CD14-positive monocyte (primary cell): ENCODE data around the gene SLC27A1. TPM values are rescaled to one million over a fixed set of nuclear protein-coding genes. Genes with fewer than 3 reads are reported as not detected.

Experiments
- DNase-seq, 3 donors: peaks; one replicate each; pipeline ENCODE4 v3.0.0-alpha.2; 2011 to 2022
- H2AFZ ChIP-seq: 2 replicates; pipeline ENCODE4 v1.6.0; 2012; ENCODE audit warnings: mild to moderate bottlenecking, low read depth, low read length, inconsistent platforms; ENCODE audit not compliant: insufficient read depth, poor library complexity, severe bottlenecking
- H3K27ac ChIP-seq, 2 donors: 1 replicate in 1 of 2; 2 replicates in 1 of 2; pipeline ENCODE4 v1.5.1; 2012 to 2013; ENCODE audit warnings: low read length in 2 of 2, control low read depth in 1 of 2, inconsistent platforms in 1 of 2, low read depth in 1 of 2, mild to moderate bottlenecking in 1 of 2
- H3K27me3 ChIP-seq, 2 donors: one replicate each; pipeline versions ENCODE4 v1.6.0 to v1.6.1; 2011 to 2013; ENCODE audit warnings: low read length in 2 of 2; ENCODE audit not compliant: control insufficient read depth in 2 of 2, insufficient read depth in 2 of 2
- H3K36me3 ChIP-seq, 2 donors: replicated peaks in 1 of 2; 1 replicate in 1 of 2; 2 replicates in 1 of 2; pipeline versions ENCODE4 v1.5.1 to v1.6.1; 2012 to 2013; ENCODE audit warnings: low read length in 2 of 2, control low read depth in 1 of 2, inconsistent platforms in 1 of 2, mild to moderate bottlenecking in 1 of 2; ENCODE audit not compliant: insufficient read depth in 2 of 2, control insufficient read depth in 1 of 2
- H3K4me1 ChIP-seq, 2 donors: 1 replicate in 1 of 2; 2 replicates in 1 of 2; pipeline versions ENCODE4 v1.5.1 to v1.6.1; 2012 to 2013; ENCODE audit warnings: low read length in 2 of 2, control low read depth in 1 of 2, inconsistent platforms in 1 of 2, mild to moderate bottlenecking in 1 of 2, moderate library complexity in 1 of 2; ENCODE audit not compliant: insufficient read depth in 2 of 2, control insufficient read depth in 1 of 2
- H3K4me2 ChIP-seq: replicated peaks from 2 replicates; pipeline ENCODE3; 2012; ENCODE audit warnings: low read length, moderate library complexity, mild to moderate bottlenecking; ENCODE audit not compliant: poor library complexity, severe bottlenecking; ENCODE audit errors: extremely low read depth
- H3K4me3 ChIP-seq, 3 experiments: fragments of 200-600 bp in 1 of 3; sonication (generic) in 1 of 3; replicated peaks in 1 of 3; 1 replicate in 2 of 3; 2 replicates in 1 of 3; pipeline ENCODE4 v1.5.1; 2011 to 2013; ENCODE audit warnings: low read length in 3 of 3, mild to moderate bottlenecking in 3 of 3, control low read depth in 2 of 3, low read depth in 2 of 3, inconsistent platforms in 1 of 3, moderate library complexity in 1 of 3
- H3K79me2 ChIP-seq: 2 replicates; pipeline ENCODE4 v1.6.0; 2012; ENCODE audit warnings: mild to moderate bottlenecking, control low read depth, inconsistent platforms, low read length, moderate library complexity; ENCODE audit not compliant: insufficient read depth
- H3K9ac ChIP-seq: 2 replicates; pipeline ENCODE4 v1.6.0; 2017; ENCODE audit warnings: low read length, mild to moderate bottlenecking; ENCODE audit not compliant: insufficient read depth, poor library complexity, severe bottlenecking
- H3K9me3 ChIP-seq, 2 donors: replicated peaks in 1 of 2; 1 replicate in 1 of 2; 2 replicates in 1 of 2; pipeline versions ENCODE4 v1.5.1 to v1.6.1; 2012 to 2013; ENCODE audit warnings: low read length in 2 of 2, control low read depth in 1 of 2; ENCODE audit not compliant: control insufficient read depth in 1 of 2, insufficient read depth in 1 of 2
- H4K20me1 ChIP-seq: 2 replicates; pipeline ENCODE4 v1.6.0; 2012; ENCODE audit warnings: mild to moderate bottlenecking, low read length, control low read depth, moderate library complexity; ENCODE audit not compliant: insufficient read depth
- H3K27ac Mint-ChIP-seq, 7 donors: one replicate each; pipeline ENCODE4 v1.8.0; 2020; ENCODE audit warnings: mild to moderate bottlenecking in 7 of 7, mixed read lengths in 7 of 7, moderate library complexity in 6 of 7, inconsistent platforms in 2 of 7
- H3K27me3 Mint-ChIP-seq, 3 donors: one replicate each; pipeline ENCODE4 v1.8.0; 2021 to 2022; ENCODE audit warnings: low read depth in 3 of 3, mild to moderate bottlenecking in 3 of 3, mixed read lengths in 3 of 3, moderate library complexity in 3 of 3, inconsistent platforms in 1 of 3
- H3K36me3 Mint-ChIP-seq, 2 donors: one replicate each; pipeline ENCODE4 v1.8.0; 2020; ENCODE audit warnings: mixed read lengths in 2 of 2, inconsistent platforms in 1 of 2, mild to moderate bottlenecking in 1 of 2
- H3K4me1 Mint-ChIP-seq: one replicate; pipeline ENCODE4 v1.8.0; 2020; ENCODE audit warnings: mild to moderate bottlenecking, mixed read lengths
- H3K4me3 Mint-ChIP-seq, 2 donors: one replicate each; pipeline ENCODE4 v1.8.0; 2020; ENCODE audit warnings: mild to moderate bottlenecking in 2 of 2, mixed read lengths in 2 of 2, moderate library complexity in 1 of 2
- H3K9me3 Mint-ChIP-seq, 7 donors: one replicate each; pipeline ENCODE4 v1.8.0; 2020 to 2022; ENCODE audit warnings: mixed read lengths in 7 of 7, mild to moderate bottlenecking in 6 of 7, moderate library complexity in 6 of 7, inconsistent platforms in 2 of 7
- WGBS: methylation state at CpG from one replicate; pipeline ENCODE4 v1.1.5; 2013; ENCODE audit warnings: missing lambda C conversion rate; ENCODE audit not compliant: insufficient coverage; 5-methylcytosine and 5-hydroxymethylcytosine counted together
- intact Hi-C, 2 donors: fragments of 100-400 bp; cut with micrococcal nuclease; formaldehyde crosslinking; loops; one replicate each; pipeline versions ENCODE4 v1.15.0 to v1.15.1; 2023
- polyA plus RNA-seq, 3 donors: library from polyadenylated mRNA; depleted of rRNA in 1 of 3; unstranded in 2 of 3; stranded (reverse) in 1 of 3; fragments of 300-500 nt in 2 of 3; fragments of >200 nt in 1 of 3; fragmentation: Illumina TruSeq in 2 of 3; gene quantifications; 1 replicate in 2 of 3; 2 replicates in 1 of 3; pipeline ENCODE4 v1.2.3, GENCODE V29; 2012 to 2021
- TF ChIP-seq, protein P1 (sequence below): fragments of 200-600 bp; IDR thresholded peaks from one replicate; pipeline ENCODE4 v1.8.0; 2022; ENCODE audit warnings: antibody characterized with exemption, mild to moderate bottlenecking

SLC27A1 gene
- polyA plus RNA-seq, 3 donors, result 27.1 to 36.5 (median 27.6) TPM

DNA sequence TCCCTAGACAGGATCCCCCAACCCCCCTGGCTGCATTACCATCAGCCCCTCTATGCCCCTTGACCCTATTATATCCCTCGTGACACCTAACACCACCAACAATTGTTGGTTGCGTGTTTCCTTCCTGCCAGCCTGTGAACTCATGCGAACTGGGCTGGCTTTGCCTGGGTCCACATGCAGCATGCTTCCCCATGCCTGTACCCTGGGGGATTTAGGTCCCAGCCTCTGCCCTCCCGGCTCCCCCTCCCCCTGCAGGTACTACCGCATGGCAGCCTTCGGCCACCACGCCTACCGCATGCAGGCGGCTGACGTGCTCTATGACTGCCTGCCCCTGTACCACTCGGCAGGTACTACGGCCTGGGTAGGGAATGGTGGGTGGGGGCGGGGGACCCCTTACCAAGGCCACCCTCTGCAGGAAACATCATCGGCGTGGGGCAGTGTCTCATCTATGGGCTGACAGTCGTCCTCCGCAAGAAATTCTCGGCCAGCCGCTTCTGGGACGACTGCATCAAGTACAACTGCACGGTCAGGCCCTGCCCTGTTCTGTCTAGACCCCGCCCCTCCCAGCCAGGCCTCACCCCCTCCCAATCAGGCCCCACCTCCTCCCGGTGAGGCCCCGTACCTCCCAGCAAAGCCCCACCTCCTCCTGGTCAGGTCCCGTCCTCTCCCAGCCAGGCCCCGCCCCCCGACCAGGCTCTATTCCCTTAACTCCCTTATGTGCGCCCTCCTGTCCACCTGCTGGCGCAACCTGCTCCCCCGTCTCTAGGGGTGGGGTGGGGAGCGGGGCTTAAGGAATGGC is 18.5 kb downstream of the SLC27A1 start:
- Mint-ChIP-seq H3K36me3 (peaks cover 22 to 58% of the 10 kb centered on the region in 2 donors), H3K4me3 (peak overlapping the region; percentile 71 to 82), H3K4me1 (peaks cover 28% of the 10 kb centered on the region), H3K27ac (peak overlapping the region in 3 of 7 donors; percentile 27 to 81 (median 51)), H3K9me3 (peaks cover 0 to 2% (median 0%) of the 10 kb centered on the region in 7 donors), H3K27me3 (peaks cover 0 to 7% (median 0%) of the 10 kb centered on the region in 3 donors)
- Histone ChIP-seq H3K27ac (no peak overlapping the region), H2AFZ (peak overlapping the region; percentile 0), H3K36me3 (peaks cover 2 to 10% of the 10 kb centered on the region in 2 donors), H4K20me1 (peaks cover 49% of the 10 kb centered on the region), H3K4me3 (peak overlapping the region; percentile 2 to 72 (median 21)), H3K4me2 (peak overlapping the region; percentile 78), H3K27me3 (no peaks in the 10 kb centered on the region), H3K9me3 (no peaks in the 10 kb centered on the region), H3K4me1 (peaks cover 17 to 20% of the 10 kb centered on the region in 2 donors), H3K9ac (no peak overlapping the region), H3K79me2 (peaks cover 19% of the 10 kb centered on the region)
- intact Hi-C loops, result no loop called here
- TF ChIP-seq, protein P1, sequence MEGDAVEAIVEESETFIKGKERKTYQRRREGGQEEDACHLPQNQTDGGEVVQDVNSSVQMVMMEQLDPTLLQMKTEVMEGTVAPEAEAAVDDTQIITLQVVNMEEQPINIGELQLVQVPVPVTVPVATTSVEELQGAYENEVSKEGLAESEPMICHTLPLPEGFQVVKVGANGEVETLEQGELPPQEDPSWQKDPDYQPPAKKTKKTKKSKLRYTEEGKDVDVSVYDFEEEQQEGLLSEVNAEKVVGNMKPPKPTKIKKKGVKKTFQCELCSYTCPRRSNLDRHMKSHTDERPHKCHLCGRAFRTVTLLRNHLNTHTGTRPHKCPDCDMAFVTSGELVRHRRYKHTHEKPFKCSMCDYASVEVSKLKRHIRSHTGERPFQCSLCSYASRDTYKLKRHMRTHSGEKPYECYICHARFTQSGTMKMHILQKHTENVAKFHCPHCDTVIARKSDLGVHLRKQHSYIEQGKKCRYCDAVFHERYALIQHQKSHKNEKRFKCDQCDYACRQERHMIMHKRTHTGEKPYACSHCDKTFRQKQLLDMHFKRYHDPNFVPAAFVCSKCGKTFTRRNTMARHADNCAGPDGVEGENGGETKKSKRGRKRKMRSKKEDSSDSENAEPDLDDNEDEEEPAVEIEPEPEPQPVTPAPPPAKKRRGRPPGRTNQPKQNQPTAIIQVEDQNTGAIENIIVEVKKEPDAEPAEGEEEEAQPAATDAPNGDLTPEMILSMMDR, result no peak
- DNase-seq, result peak in 2 of 3 donors; percentile 64 to 71
- WGBS, result 2% methylated on average over 15 of the region's 31 CpGs

DNA sequence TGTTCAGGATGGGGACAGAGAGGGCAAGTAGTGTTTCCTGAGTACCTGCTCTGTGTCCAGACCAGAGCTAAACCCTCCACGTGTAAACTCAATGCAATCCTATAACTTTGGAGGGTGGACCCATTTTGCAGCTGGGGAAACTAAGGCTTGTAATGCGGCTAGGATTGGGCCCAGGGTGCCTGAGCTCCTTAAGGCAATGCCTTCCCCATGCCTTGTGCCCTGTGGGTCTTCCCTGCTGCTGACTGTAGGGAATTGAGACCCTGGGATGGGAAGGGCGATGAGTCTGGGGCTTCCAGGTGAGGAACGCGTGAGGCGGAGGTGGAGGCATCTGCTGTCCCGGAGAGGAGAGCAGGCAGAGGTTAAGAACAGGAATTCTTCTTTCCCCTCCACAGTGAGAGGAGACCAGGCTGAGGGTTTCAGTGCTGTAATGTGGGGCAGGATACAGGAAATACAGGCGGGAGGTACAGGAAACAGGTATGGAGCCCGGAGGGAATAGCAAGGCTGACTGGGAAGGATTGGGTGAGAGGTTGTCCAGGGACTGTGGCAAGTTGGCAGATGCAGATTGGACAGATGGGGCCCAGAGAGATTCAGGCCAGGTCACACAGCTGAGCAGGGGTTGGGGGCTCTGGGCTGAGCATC is 19.2 kb downstream of the SLC27A1 start:
- Histone ChIP-seq H3K4me2 (peak overlapping the region; percentile 78), H3K9me3 (no peaks in the 10 kb centered on the region), H3K27ac (no peak overlapping the region), H3K79me2 (peaks cover 11% of the 10 kb centered on the region), H3K36me3 (peaks cover 2 to 7% of the 10 kb centered on the region in 2 donors), H3K9ac (no peak overlapping the region), H3K27me3 (no peaks in the 10 kb centered on the region), H3K4me1 (peaks cover 17 to 20% of the 10 kb centered on the region in 2 donors), H4K20me1 (peaks cover 42% of the 10 kb centered on the region), H2AFZ (peak overlapping the region; percentile 0), H3K4me3 (peak overlapping the region in 1 of 3 experiments; percentile 72)
- H3K36me3 Mint-ChIP-seq, result peaks cover 19 to 53% of the 10 kb centered on the region in 2 donors
- intact Hi-C loops, result no loop called here
- H3K4me1 Mint-ChIP-seq, result peaks cover 28% of the 10 kb centered on the region
- peaks cover 0 to 7% (median 0%) of the 10 kb centered on the region in 3 donors for H3K27me3 Mint-ChIP-seq
- TF ChIP-seq, protein P1, result no peak
- DNase-seq, result no peak
- no peak overlapping the region for H3K4me3 Mint-ChIP-seq
- peak overlapping the region in 2 of 7 donors; percentile 13 to 76 for H3K27ac Mint-ChIP-seq
- peaks cover 0 to 5% (median 0%) of the 10 kb centered on the region in 7 donors for H3K9me3 Mint-ChIP-seq
- 47% methylated on average over 4 of the region's 9 CpGs for WGBS
